ENCODE measurements around the gene RASSF8.

The RASSF8 gene, protein sequence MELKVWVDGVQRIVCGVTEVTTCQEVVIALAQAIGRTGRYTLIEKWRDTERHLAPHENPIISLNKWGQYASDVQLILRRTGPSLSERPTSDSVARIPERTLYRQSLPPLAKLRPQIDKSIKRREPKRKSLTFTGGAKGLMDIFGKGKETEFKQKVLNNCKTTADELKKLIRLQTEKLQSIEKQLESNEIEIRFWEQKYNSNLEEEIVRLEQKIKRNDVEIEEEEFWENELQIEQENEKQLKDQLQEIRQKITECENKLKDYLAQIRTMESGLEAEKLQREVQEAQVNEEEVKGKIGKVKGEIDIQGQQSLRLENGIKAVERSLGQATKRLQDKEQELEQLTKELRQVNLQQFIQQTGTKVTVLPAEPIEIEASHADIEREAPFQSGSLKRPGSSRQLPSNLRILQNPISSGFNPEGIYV

DNA sequence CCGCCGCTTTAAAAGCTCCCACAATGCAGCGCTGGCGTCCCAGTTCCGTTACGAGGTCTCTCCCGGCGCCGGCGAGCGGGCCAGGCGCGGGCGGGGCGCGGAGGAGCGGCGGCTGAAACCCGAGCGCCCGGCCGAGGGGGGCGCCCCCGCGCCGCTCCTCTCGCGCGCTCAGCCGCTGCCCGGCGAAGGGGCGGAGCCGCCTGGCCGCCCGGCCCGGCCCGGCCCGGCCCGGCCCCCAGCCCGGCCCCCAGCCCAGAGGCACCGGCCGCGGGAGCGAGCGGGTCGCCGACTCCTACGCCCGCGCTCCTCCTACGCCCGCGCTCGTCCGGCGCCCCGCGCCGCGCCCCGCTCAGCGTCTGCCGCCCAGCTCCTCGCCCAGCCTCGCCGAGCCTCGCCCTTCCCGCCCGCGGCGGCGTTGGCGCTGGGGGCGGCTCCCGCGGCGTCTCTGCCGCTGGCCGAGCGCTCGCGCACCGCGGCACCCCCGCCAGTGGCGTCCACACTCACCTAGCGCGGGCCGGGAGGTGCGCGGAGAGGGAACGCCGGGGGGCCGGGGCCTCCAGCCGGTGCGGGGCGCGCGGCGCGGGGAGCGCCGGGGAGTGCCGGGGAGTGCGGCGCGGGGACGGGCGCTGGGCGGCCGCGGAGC is at the start of gene RASSF8:
TSS of gene RASSF8 (plus strand) at position 255 of the 643 bp plus-strand sequence. CDS start 96,662 bp downstream, outside the sequence.
- DNase-seq: no peak

DNA sequence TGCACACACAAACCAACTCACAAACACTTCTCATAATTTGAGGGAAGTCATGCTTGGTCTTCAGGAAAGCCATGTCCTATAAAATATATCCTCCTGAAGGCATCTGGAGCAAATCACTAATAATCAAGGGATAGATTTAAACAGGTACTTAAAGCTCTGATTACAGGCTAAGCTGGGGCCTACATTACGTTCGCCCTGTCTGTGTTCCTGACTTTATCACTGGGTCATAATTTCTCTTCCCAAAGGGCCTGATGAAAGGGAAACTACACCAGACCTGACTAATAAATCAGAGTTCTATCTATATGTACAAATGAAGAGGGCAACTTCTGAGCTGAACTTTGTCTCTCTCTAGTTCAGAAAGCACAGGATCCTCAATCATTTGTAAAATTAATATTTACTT is 43.9 kb upstream of the RASSF8 start:
- DNase-seq: no peak

DNA sequence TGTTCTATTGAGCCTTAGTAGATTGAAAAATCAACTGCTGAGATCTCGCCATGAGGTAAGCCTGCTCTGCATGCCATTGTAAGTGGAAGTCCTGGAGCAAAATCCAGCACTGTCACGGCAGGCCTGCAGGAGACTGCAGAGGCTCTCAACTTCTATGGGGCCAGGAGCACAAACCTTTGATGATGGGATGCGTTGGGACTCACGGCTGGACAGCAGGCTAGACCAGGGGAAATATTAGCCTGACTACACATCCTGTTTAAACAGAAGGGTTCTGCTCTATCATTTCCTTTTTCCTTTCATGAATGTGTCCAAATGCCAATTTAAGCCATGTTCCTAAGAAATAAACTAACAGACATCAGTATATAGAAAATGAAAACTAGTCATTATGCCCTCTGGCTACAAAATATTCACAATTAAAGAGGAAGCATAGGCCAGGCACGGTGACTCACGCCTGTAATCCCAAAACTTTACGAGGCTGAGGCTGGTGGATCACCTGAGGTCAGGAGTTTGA is 33.9 kb upstream of the RASSF8 start:
- no peak for DNase-seq

- no peak for DNase-seq
These were observed 33.4 kb upstream of the RASSF8 start for GRCh38 chr12:25925064-25925463.

GRCh38 chr12:25926536-25926935 is 31.9 kb upstream of the RASSF8 start:
- no peak for DNase-seq

- no peak for DNase-seq
These were observed 29.3 kb upstream of the RASSF8 start for GRCh38 chr12:25929142-25929541.

- DNase-seq: no peak
These were observed 25.5 kb upstream of the RASSF8 start for GRCh38 chr12:25932971-25933370.

GRCh38 chr12:25934456-25934855 is 24.0 kb upstream of the RASSF8 start:
- DNase-seq: no peak

- no peak for DNase-seq
These were observed 22.9 kb upstream of the RASSF8 start for GRCh38 chr12:25935355-25936144.

DNA sequence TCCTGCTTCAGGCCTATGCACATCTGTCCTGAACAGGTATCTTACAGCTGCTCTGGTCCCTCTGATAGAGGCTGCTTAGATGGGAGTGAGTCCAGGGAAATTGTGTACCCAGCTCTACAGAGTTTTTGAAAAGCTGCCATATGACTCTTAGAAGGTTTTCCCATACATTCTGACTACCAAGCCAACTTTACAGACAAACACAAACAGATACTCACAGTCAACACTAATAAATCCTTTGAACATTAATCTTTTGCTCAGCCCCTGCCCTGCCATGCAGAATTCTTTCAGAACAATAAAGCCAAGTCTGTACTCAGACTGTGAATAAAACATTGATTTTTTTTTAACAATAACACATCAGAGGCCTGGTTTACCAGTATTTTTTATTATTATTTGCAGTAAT is 21.4 kb upstream of the RASSF8 start:
- DNase-seq: no peak

GRCh38 chr12:25938581-25938980 is 19.9 kb upstream of the RASSF8 start:
- DNase-seq: no peak

- DNase-seq: no peak
These were observed 18.9 kb upstream of the RASSF8 start for GRCh38 chr12:25939606-25940005.

- DNase-seq: no peak
These were observed 17.6 kb upstream of the RASSF8 start for GRCh38 chr12:25940886-25941285.

- no peak for DNase-seq
These were observed 15.8 kb upstream of the RASSF8 start for GRCh38 chr12:25942709-25943108.

GRCh38 chr12:25943940-25944339 is 14.5 kb upstream of the RASSF8 start:
- DNase-seq: no peak

DNA sequence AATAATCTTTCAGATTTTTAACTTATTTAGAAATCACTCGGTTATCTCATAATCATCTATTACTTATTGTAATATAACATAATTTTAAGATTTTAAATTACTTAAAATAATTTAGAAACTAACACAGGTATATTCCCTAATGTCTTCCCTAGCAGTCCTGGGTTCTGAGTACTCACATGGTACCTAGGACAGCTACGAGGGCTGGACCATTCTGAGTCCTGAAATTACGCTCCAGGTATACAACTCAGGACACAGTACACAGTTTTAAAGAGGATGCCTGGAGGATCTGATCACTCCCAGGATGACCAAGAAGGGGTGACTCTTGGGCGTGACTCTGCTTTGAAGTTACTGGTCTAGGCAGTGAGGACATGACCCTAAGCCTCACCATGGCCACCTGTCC is 9.1 kb upstream of the RASSF8 start:
- DNase-seq: no peak

DNA sequence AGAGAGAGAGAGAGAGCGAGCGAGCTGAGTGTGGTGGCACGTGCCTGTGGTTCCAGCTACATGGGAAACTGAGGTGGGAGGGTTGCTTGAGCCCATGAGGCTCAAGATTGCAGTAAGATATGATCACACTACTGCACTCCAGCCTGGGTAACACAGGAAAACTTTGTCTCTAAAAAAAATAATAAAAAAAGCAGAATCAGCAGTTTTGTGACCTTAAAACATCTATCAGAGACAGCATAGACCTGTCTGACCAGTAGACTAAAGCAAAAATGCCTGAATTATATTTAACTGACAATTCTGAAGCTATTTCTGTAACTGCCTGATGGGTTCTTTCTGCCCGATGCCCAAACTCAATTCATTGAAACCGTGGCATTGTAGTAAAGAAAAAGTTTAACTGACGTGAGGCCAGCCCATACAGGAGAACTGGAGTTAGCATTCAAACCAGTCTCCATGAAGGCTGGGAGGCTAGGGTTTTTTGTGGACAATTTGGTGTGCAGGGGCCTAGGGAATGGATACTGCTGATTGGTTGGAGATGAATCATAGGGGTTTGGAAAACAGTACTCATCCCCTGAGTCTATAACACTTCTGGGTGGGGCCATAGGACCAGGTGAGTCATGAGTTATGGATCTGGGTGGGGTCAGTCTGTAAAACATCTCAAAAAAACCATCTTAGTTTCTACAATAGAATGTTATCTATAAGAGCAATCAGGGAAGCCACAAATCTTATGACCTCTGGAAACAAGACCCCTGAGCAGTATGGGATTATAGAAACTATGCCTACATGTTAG is 8.0 kb upstream of the RASSF8 start:
- no peak for DNase-seq

- no peak for DNase-seq
These were observed 572 bp upstream of the RASSF8 start for GRCh38 chr12:25957793-25958427.

DNA sequence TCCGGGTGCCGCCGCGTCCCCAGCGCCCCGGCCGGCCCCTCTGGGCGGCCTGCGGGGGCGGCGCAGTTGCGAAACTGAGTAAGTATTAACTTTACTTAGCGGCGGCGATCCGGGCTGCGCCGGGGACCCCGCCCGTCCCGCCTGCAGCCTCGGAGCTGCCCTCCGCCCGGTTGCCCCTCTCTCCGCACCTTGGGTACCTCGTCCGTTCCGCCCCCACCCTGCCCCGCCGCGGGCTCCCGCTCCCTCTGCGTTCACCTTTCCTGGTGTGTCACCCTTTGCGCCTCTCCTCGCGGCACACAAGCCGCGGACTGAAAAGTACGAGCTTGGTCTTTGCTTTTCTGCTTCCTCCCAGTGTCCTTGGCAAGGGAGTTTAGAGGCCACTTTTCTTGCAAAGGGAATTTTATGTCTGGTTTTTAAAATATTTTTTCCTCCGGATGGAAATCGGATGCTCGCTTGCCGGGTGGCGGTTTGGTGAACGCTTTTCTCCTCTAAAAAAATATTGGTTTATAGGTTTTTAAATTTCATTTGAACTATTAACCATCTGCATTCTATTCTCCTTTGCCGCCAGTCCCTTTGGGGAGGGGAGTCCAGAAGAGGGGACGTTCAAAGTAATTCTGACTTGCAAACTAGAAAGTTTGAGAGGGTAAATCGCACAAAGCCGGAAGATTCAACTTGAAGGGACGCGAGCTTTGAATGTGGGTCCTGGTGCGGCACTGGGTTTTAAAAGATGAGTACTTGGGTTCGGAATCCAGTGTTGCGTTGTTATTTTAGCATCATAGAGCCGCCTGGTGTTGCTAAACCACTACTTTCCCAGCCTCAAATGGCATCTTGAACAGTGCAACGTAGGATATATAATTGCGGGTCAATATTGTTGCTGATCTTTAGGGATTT is 834 bp downstream of the RASSF8 start:
- no peak for DNase-seq

- DNase-seq: no peak
These were observed 1.7 kb downstream of the RASSF8 start for GRCh38 chr12:25960143-25960542.

- no peak for DNase-seq
These were observed 2.5 kb downstream of the RASSF8 start for GRCh38 chr12:25960961-25961360.

Measured in activated naive CD4-positive, alpha-beta T cell (primary cell).